Fibroblast of skin of left quadriceps (primary cell): Measurements from ENCODE around the gene NUP62.
"Not testable (repeated sequence)": the region's sequence is repeated elsewhere in the genome, so short reads cannot be mapped to it uniquely, and the experiment has no call there.

Source experiments
- DNase-seq, 2 experiments: peaks; one replicate each; pipeline ENCODE4 v3.0.0-alpha.2; 2013; ENCODE audit warnings: low read depth in 2 of 2

Gene NUP62

GRCh38 chr19:49951806-49952478, 22.6 kb upstream of the NUP62 start:
- no peak for DNase-seq

GRCh38 chr19:49950956-49951526, 21.7 kb upstream of the NUP62 start:
- no peak for DNase-seq

GRCh38 chr19:49950590-49950948, 21.3 kb upstream of the NUP62 start:
- DNase-seq: no peak

GRCh38 chr19:49949742-49950589, 20.7 kb upstream of the NUP62 start:
- DNase-seq: no peak

- DNase-seq: no peak
Observed at GRCh38 chr19:49946415-49946814, 17.1 kb upstream of the NUP62 start.

- not testable (repeated sequence) for DNase-seq
Observed at GRCh38 chr19:49944567-49944966, 15.3 kb upstream of the NUP62 start.

GRCh38 chr19:49940482-49940791, 11.1 kb upstream of the NUP62 start:
- DNase-seq: no peak

GRCh38 chr19:49939721-49940481, 10.6 kb upstream of the NUP62 start:
- no peak for DNase-seq

GRCh38 chr19:49938662-49939061, 9.4 kb upstream of the NUP62 start:
- no peak for DNase-seq

- DNase-seq: peak in 1 of 2 experiments; percentile 26
Observed at GRCh38 chr19:49937750-49938381, 8.6 kb upstream of the NUP62 start.

- DNase-seq: no peak
Observed at GRCh38 chr19:49936549-49936948, 7.2 kb upstream of the NUP62 start.

GRCh38 chr19:49933643-49934042, 4.3 kb upstream of the NUP62 start:
- DNase-seq: no peak

- DNase-seq: no peak
Observed at GRCh38 chr19:49932731-49933131, 3.4 kb upstream of the NUP62 start.

- DNase-seq: no peak
Observed at GRCh38 chr19:49932041-49932451, 2.7 kb upstream of the NUP62 start.

- no peak for DNase-seq
Observed at GRCh38 chr19:49931293-49932040, 2.2 kb upstream of the NUP62 start.

GRCh38 chr19:49930483-49931011, 1.2 kb upstream of the NUP62 start:
- no peak for DNase-seq

- DNase-seq: peak; percentile 89 to 91
Observed at GRCh38 chr19:49929611-49930482, 543 bp upstream of the NUP62 start.

GRCh38 chr19:49927526-49928264, 1.6 kb downstream of the NUP62 start:
- no peak for DNase-seq

- DNase-seq: no peak
Observed at GRCh38 chr19:49926515-49926914, 2.8 kb downstream of the NUP62 start.
